ENCODE data around the gene LAMC3.

Gene LAMC3

GRCh38 chr9:130988400-130988747 lies 20.6 kb upstream of the LAMC3 start:
- Histone ChIP-seq H3K4me3 (ENCODE audit: low read length) (no peak overlapping the region), H3K4me1 (ENCODE audit: control insufficient read depth, insufficient read depth, low read length) (no peaks in the 10 kb centered on the region), H3K9ac (ENCODE audit: low read length) (no peak overlapping the region), H3K27me3 (replicated peaks; ENCODE audit: control insufficient read depth, insufficient read depth, low read length) (peaks cover 50% of the 10 kb centered on the region), H3K36me3 (ENCODE audit: control insufficient read depth, insufficient read depth, low read length, severe bottlenecking) (no peaks in the 10 kb centered on the region), H3K9me3 (ENCODE audit: control insufficient read depth, low read length) (no peaks in the 10 kb centered on the region)
- no peak for DNase-seq (ENCODE audit: low read depth)

DNA sequence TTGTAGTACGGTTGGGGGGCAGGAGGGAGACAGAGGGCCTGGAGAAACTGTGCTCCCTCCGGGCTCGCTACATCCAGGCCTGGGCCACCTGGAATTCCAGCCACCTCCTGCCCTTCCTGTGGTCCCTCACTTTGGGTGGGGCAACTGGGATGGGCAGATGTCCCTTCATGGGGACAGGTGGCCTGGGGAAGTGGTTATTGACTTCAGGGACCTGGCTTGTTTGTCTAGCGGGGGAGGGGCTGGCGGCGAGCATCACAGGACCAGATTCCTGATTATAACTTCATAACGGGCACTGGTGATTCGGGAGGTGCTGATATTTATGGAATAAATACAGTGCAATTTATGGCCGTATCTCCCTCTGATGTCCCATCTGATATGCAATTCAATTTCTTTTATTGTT lies 20.1 kb upstream of the LAMC3 start:
- Histone ChIP-seq H3K27me3 (replicated peaks; ENCODE audit: control insufficient read depth, insufficient read depth, low read length) (peaks cover 49% of the 10 kb centered on the region), H3K9ac (ENCODE audit: low read length) (no peak overlapping the region), H3K4me3 (ENCODE audit: low read length) (no peak overlapping the region), H3K9me3 (ENCODE audit: control insufficient read depth, low read length) (no peaks in the 10 kb centered on the region), H3K4me1 (ENCODE audit: control insufficient read depth, insufficient read depth, low read length) (no peaks in the 10 kb centered on the region), H3K36me3 (ENCODE audit: control insufficient read depth, insufficient read depth, low read length, severe bottlenecking) (no peaks in the 10 kb centered on the region)
- DNase-seq (ENCODE audit: low read depth) = no peak

DNA sequence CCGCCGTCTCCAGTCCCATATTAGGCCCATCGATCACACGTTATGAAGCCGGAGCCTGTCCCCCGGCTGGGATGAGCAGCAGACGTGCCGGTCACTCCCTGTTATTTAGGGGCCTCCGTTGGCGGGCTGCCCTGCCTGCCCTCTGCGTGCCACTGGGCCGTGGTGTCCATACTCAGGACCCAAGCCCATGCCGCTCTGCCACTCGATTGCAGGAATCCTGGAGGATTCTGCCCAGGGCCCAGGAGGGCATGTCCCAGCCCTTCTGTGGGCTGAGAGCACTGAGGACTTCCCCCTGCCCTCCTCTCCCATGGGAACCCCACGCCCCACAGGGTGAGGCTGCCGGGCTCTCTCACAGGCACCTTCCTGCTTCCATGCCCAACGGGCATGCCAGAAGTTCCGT lies 19.6 kb upstream of the LAMC3 start:
- Histone ChIP-seq H3K27me3 (replicated peaks; ENCODE audit: control insufficient read depth, insufficient read depth, low read length) (peaks cover 47% of the 10 kb centered on the region), H3K9me3 (ENCODE audit: control insufficient read depth, low read length) (no peaks in the 10 kb centered on the region), H3K4me3 (ENCODE audit: low read length) (no peak overlapping the region), H3K9ac (ENCODE audit: low read length) (no peak overlapping the region), H3K36me3 (ENCODE audit: control insufficient read depth, insufficient read depth, low read length, severe bottlenecking) (no peaks in the 10 kb centered on the region), H3K4me1 (ENCODE audit: control insufficient read depth, insufficient read depth, low read length) (no peaks in the 10 kb centered on the region)
- DNase-seq (ENCODE audit: low read depth) = no peak

- peaks cover 4% of the 10 kb centered on the region for H3K4me1 ChIP-seq (ENCODE audit: control insufficient read depth, insufficient read depth, low read length)
- H3K27me3 ChIP-seq (replicated peaks; ENCODE audit: control insufficient read depth, insufficient read depth, low read length) = peaks cover 43% of the 10 kb centered on the region
- H3K36me3 ChIP-seq (ENCODE audit: control insufficient read depth, insufficient read depth, low read length, severe bottlenecking) = no peaks in the 10 kb centered on the region
- DNase-seq (ENCODE audit: low read depth) = no peak
- no peaks in the 10 kb centered on the region for H3K9me3 ChIP-seq (ENCODE audit: control insufficient read depth, low read length)
- H3K9ac ChIP-seq (ENCODE audit: low read length) = no peak overlapping the region
- no peak overlapping the region for H3K4me3 ChIP-seq (ENCODE audit: low read length)
Observed at GRCh38 chr9:130989891-130990290, 19.1 kb upstream of the LAMC3 start.

DNA sequence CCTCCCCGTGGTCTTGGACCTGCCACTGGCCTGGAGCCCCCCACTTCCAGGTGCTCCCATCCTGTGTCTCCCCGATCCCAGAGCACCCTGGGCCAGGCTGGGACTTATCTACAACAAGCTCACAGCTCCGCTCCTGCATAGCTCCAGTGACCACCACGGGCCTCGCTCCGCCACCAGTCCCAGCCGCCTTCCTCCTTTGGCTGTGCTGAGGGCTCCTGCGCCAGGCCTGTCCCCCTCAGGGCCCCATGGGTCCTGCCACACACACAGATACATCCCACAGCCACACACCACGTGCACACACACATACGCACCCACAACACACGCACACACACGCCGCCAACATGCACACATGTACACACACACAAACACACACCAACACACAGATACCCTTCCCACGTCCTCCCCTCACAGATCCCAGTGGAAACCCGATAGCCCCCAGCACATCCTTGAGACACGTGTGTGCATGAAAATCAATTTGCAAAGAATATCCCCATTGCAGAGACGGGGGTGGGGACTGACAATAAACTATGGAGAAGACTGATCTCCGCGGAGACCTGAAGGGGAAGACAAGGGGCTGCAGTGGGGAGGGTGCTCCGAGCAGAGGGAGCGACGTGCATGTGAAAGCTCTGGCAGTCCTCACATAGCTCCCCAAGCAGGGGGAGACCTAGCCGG lies 18.5 kb upstream of the LAMC3 start:
- Histone ChIP-seq H3K27me3 (replicated peaks; ENCODE audit: control insufficient read depth, insufficient read depth, low read length) (peaks cover 41% of the 10 kb centered on the region), H3K4me3 (ENCODE audit: low read length) (no peak overlapping the region), H3K4me1 (ENCODE audit: control insufficient read depth, insufficient read depth, low read length) (peaks cover 9% of the 10 kb centered on the region), H3K9me3 (ENCODE audit: control insufficient read depth, low read length) (no peaks in the 10 kb centered on the region), H3K36me3 (ENCODE audit: control insufficient read depth, insufficient read depth, low read length, severe bottlenecking) (no peaks in the 10 kb centered on the region), H3K9ac (ENCODE audit: low read length) (no peak overlapping the region)
- DNase-seq (ENCODE audit: low read depth) = no peak

DNA sequence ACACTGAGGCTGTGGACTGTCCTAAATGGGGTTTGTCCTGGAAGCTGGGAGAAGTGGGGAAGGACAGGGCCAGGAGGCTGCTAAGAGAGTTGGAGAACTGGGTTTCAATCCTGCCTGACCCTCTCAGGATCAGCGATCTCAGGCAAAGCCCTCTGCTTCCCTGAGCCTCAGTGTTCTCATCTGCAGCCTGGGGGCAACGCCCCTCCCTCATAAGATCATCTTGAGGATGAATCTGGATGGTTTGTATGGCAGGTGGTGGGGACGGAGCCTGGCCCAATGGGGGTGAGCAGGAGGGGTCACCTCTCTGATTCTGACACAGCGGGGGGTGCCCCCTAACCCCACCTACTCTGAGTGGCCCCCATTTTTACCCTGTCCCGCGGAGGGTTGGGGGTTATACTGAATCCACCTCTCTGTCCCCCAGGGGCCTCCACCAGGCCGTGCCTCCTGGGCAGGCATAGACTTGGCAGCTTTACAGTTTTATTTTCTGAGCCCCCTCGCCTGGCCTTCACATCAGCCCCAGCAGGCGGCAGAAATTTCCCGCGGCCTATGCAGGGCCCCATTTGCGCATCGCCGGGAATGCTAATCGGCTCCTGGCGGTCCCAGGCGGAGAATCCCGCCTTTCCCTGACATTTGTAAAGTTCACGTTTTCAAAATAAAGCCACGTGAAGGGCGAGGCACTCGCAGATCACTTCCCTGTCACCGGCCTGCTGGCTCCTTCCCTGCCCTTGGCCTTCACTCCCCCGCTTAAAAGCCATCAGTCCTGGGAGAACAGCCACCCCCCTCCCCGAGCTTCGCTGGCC lies 17.8 kb upstream of the LAMC3 start:
- Histone ChIP-seq H3K4me1 (ENCODE audit: control insufficient read depth, insufficient read depth, low read length) (peaks cover 10% of the 10 kb centered on the region), H3K27me3 (replicated peaks; ENCODE audit: control insufficient read depth, insufficient read depth, low read length) (peaks cover 39% of the 10 kb centered on the region), H3K9me3 (ENCODE audit: control insufficient read depth, low read length) (no peaks in the 10 kb centered on the region), H3K36me3 (ENCODE audit: control insufficient read depth, insufficient read depth, low read length, severe bottlenecking) (no peaks in the 10 kb centered on the region), H3K4me3 (ENCODE audit: low read length) (no peak overlapping the region), H3K9ac (ENCODE audit: low read length) (no peak overlapping the region)
- no peak for DNase-seq (ENCODE audit: low read depth)

GRCh38 chr9:130991778-130992681 lies 16.9 kb upstream of the LAMC3 start:
- no peak overlapping the region for H3K4me3 ChIP-seq (ENCODE audit: low read length)
- H3K36me3 ChIP-seq (ENCODE audit: control insufficient read depth, insufficient read depth, low read length, severe bottlenecking) = no peaks in the 10 kb centered on the region
- peaks cover 10% of the 10 kb centered on the region for H3K4me1 ChIP-seq (ENCODE audit: control insufficient read depth, insufficient read depth, low read length)
- H3K9me3 ChIP-seq (ENCODE audit: control insufficient read depth, low read length) = no peaks in the 10 kb centered on the region
- H3K27me3 ChIP-seq (replicated peaks; ENCODE audit: control insufficient read depth, insufficient read depth, low read length) = peaks cover 34% of the 10 kb centered on the region
- DNase-seq (ENCODE audit: low read depth) = no peak
- H3K9ac ChIP-seq (ENCODE audit: low read length) = no peak overlapping the region

DNA sequence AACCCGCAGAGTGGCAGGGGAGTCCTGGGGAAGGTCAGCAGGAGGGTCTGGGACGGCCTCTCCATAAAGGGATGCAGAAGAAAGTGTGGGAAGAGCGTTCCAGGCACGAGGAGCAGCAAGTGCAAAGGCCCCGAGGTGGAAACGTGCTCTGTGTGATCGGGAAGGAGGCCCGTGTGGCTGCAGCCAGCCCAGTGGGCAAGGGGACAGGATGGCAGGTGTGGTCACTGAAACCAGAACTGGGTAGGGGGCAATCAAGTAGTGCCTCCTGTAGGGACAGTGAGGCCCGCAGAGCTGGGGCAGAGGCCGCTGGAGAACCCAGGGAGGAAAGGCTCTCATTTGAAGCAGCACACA lies 16.3 kb upstream of the LAMC3 start:
- Histone ChIP-seq H3K9ac (ENCODE audit: low read length) (no peak overlapping the region), H3K36me3 (ENCODE audit: control insufficient read depth, insufficient read depth, low read length, severe bottlenecking) (no peaks in the 10 kb centered on the region), H3K4me3 (ENCODE audit: low read length) (no peak overlapping the region), H3K4me1 (ENCODE audit: control insufficient read depth, insufficient read depth, low read length) (peaks cover 10% of the 10 kb centered on the region), H3K27me3 (replicated peaks; ENCODE audit: control insufficient read depth, insufficient read depth, low read length) (peaks cover 28% of the 10 kb centered on the region), H3K9me3 (ENCODE audit: control insufficient read depth, low read length) (no peaks in the 10 kb centered on the region)
- no peak for DNase-seq (ENCODE audit: low read depth)

DNA sequence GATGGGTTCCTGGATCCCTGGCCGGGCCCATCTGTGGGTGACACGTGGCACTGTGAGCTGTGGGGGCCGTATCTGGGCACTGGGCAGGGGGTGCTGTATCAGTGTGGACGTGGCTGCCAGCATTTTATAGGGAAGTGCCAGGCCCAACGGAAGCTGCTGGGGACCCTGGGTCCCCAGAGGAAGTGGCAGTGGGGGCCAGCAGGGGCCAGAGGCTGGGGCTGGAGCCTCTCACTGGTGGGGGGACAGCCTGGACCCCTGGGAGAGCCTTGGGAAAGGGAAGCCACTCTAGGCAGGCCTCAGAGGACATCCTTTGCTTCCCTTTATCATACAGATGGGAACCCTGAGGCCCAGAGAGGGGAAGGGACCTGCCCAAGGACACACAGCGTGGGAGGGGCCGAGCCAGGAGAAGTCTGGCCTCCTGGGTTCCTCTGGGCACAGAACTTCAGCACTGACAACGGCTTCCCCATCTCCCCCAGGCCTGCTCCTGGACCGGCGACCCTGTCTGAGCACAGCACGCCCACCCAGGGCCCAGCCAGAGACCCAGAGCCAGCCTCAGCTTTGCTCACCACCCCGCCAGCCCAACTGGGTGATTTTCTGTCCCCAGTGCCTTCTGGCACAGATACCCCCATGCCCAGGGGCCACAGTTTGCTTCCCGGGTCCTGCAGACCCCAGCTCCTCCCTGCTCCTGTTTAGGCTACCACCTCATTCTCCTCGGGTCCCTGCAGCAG lies 15.5 kb upstream of the LAMC3 start:
- H3K4me1 ChIP-seq (ENCODE audit: control insufficient read depth, insufficient read depth, low read length) = peaks cover 11% of the 10 kb centered on the region
- no peak overlapping the region for H3K9ac ChIP-seq (ENCODE audit: low read length)
- H3K9me3 ChIP-seq (ENCODE audit: control insufficient read depth, low read length) = no peaks in the 10 kb centered on the region
- H3K4me3 ChIP-seq (ENCODE audit: low read length) = no peak overlapping the region
- no peaks in the 10 kb centered on the region for H3K36me3 ChIP-seq (ENCODE audit: control insufficient read depth, insufficient read depth, low read length, severe bottlenecking)
- H3K27me3 ChIP-seq (replicated peaks; ENCODE audit: control insufficient read depth, insufficient read depth, low read length) = peaks cover 20% of the 10 kb centered on the region
- DNase-seq (ENCODE audit: low read depth) = no peak

- no peak overlapping the region for H3K9ac ChIP-seq (ENCODE audit: low read length)
- H3K4me3 ChIP-seq (ENCODE audit: low read length) = no peak overlapping the region
- H3K9me3 ChIP-seq (ENCODE audit: control insufficient read depth, low read length) = no peaks in the 10 kb centered on the region
- peaks cover 19% of the 10 kb centered on the region for H3K27me3 ChIP-seq (replicated peaks; ENCODE audit: control insufficient read depth, insufficient read depth, low read length)
- no peak for DNase-seq (ENCODE audit: low read depth)
- H3K36me3 ChIP-seq (ENCODE audit: control insufficient read depth, insufficient read depth, low read length, severe bottlenecking) = no peaks in the 10 kb centered on the region
- peaks cover 18% of the 10 kb centered on the region for H3K4me1 ChIP-seq (ENCODE audit: control insufficient read depth, insufficient read depth, low read length)
Observed at GRCh38 chr9:130994135-130995085, 14.6 kb upstream of the LAMC3 start.
